Measurements from ENCODE around the gene DGKG. TPM values are rescaled to one million over a fixed set of nuclear protein-coding genes. Genes with fewer than 3 reads are reported as not detected.

The DGKG gene
- total RNA-seq, 4 donors from 2014 or later, result 0.79 to 4.0 (median 1.6) TPM

- WGBS, result 82% methylated on average over 2 of the region's 2 CpGs
- H3K4me3 ChIP-seq, result no peak overlapping the region
- no peak for DNase-seq (ENCODE audit: low spot score in 2 of 2)
- no peaks in the 10 kb centered on the region for H3K9me3 ChIP-seq
- no peaks in the 10 kb centered on the region for H3K36me3 ChIP-seq
- TF ChIP-seq EP300 (IDR thresholded peaks at IDR 0.05) (no peak), POLR2AphosphoS5 (IDR thresholded peaks at IDR 0.05) (no peak), POLR2A (IDR thresholded peaks at IDR 0.05) (no peak)
- TF ChIP-seq, protein P1, sequence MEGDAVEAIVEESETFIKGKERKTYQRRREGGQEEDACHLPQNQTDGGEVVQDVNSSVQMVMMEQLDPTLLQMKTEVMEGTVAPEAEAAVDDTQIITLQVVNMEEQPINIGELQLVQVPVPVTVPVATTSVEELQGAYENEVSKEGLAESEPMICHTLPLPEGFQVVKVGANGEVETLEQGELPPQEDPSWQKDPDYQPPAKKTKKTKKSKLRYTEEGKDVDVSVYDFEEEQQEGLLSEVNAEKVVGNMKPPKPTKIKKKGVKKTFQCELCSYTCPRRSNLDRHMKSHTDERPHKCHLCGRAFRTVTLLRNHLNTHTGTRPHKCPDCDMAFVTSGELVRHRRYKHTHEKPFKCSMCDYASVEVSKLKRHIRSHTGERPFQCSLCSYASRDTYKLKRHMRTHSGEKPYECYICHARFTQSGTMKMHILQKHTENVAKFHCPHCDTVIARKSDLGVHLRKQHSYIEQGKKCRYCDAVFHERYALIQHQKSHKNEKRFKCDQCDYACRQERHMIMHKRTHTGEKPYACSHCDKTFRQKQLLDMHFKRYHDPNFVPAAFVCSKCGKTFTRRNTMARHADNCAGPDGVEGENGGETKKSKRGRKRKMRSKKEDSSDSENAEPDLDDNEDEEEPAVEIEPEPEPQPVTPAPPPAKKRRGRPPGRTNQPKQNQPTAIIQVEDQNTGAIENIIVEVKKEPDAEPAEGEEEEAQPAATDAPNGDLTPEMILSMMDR (IDR thresholded peaks at IDR 0.05), result no peak
- no peak overlapping the region for H3K27ac ChIP-seq
- H3K4me1 ChIP-seq, result peaks cover 19% of the 10 kb centered on the region
- H3K27me3 ChIP-seq, result no peaks in the 10 kb centered on the region
Measured at GRCh38 chr3:186181901-186182300, 180.1 kb downstream of the DGKG start.

GRCh38 chr3:186180891-186181481 is 181.0 kb downstream of the DGKG start:
- Histone ChIP-seq H3K27me3 (no peaks in the 10 kb centered on the region), H3K4me3 (no peak overlapping the region), H3K27ac (no peak overlapping the region), H3K9me3 (no peaks in the 10 kb centered on the region), H3K36me3 (no peaks in the 10 kb centered on the region), H3K4me1 (peaks cover 25% of the 10 kb centered on the region)
- no peak for DNase-seq (ENCODE audit: low spot score in 2 of 2)
- TF ChIP-seq POLR2AphosphoS5 (IDR thresholded peaks at IDR 0.05) (no peak), POLR2A (IDR thresholded peaks at IDR 0.05) (no peak), EP300 (IDR thresholded peaks at IDR 0.05) (no peak)
- TF ChIP-seq, protein P1 (IDR thresholded peaks at IDR 0.05), result no peak
- WGBS, result 73% methylated on average over 6 of the region's 6 CpGs

DNA sequence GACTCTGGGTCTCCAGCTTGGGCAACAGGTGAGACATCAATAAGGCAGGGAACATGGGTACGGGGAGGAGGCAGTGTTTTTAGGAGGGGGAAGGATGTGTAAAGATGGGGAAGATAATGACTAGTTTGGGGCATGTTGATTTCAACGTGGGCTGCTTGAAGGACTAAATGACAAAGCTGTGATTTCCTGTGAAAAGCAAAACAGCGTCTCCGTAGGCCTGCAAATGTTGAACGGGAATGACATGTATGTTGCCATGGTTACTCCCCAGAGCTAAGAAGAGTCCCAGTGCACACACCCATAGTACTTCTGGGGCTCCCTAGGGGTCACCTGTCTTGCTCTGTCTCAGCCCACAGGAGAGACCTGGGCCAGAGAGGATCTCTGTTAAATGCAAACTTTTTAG is 181.9 kb downstream of the DGKG start:
- Histone ChIP-seq H3K36me3 (no peaks in the 10 kb centered on the region), H3K27me3 (no peaks in the 10 kb centered on the region), H3K9me3 (no peaks in the 10 kb centered on the region), H3K27ac (no peak overlapping the region), H3K4me3 (no peak overlapping the region), H3K4me1 (peaks cover 29% of the 10 kb centered on the region)
- 63% methylated on average over 5 of the region's 5 CpGs for WGBS
- DNase-seq (ENCODE audit: low spot score in 2 of 2), result no peak
- no peak for TF ChIP-seq EP300 (IDR thresholded peaks at IDR 0.05)
- no peak for TF ChIP-seq POLR2AphosphoS5 (IDR thresholded peaks at IDR 0.05)
- no peak for TF ChIP-seq POLR2A (IDR thresholded peaks at IDR 0.05)
- TF ChIP-seq, protein P1 (IDR thresholded peaks at IDR 0.05), result no peak

- H3K4me1 ChIP-seq, result peaks cover 35% of the 10 kb centered on the region
- H3K9me3 ChIP-seq, result no peaks in the 10 kb centered on the region
- no peaks in the 10 kb centered on the region for H3K36me3 ChIP-seq
- TF ChIP-seq EP300 (IDR thresholded peaks at IDR 0.05), result no peak
- no peak for TF ChIP-seq POLR2A (IDR thresholded peaks at IDR 0.05)
- no peak for TF ChIP-seq POLR2AphosphoS5 (IDR thresholded peaks at IDR 0.05)
- TF ChIP-seq, protein P1 (IDR thresholded peaks at IDR 0.05), result no peak
- DNase-seq (ENCODE audit: low spot score in 2 of 2), result no peak
- no peaks in the 10 kb centered on the region for H3K27me3 ChIP-seq
- WGBS, result 43% methylated on average over 4 of the region's 4 CpGs
- H3K4me3 ChIP-seq, result no peak overlapping the region
- H3K27ac ChIP-seq, result peak overlapping the region; percentile 43
Measured at GRCh38 chr3:186178412-186178811, 183.6 kb downstream of the DGKG start.

- Histone ChIP-seq H3K27me3 (no peaks in the 10 kb centered on the region), H3K4me1 (peaks cover 50% of the 10 kb centered on the region), H3K36me3 (no peaks in the 10 kb centered on the region), H3K9me3 (no peaks in the 10 kb centered on the region), H3K27ac (no peak overlapping the region), H3K4me3 (no peak overlapping the region)
- WGBS, result 37% methylated on average over 6 of the region's 6 CpGs
- DNase-seq (ENCODE audit: low spot score in 2 of 2), result no peak
- TF ChIP-seq POLR2AphosphoS5 (IDR thresholded peaks at IDR 0.05) (no peak), POLR2A (IDR thresholded peaks at IDR 0.05) (no peak), EP300 (IDR thresholded peaks at IDR 0.05) (no peak)
- TF ChIP-seq, protein P1 (IDR thresholded peaks at IDR 0.05), result no peak
Measured at GRCh38 chr3:186176373-186176990, 185.6 kb downstream of the DGKG start.

Data from suprapubic skin (tissue), 4 donors.